GM19395 (cell line): Measurements from ENCODE around the gene IGFBP7.

ENCODE experiments used
- ATAC-seq: cut with Tn5 transposase; IDR thresholded peaks from one replicate; pipeline ENCODE4 v1.9.1; 2021; ENCODE audit warnings: mild to moderate bottlenecking, moderate library complexity; ENCODE audit not compliant: unreplicated experiment

IGFBP7 gene

DNA sequence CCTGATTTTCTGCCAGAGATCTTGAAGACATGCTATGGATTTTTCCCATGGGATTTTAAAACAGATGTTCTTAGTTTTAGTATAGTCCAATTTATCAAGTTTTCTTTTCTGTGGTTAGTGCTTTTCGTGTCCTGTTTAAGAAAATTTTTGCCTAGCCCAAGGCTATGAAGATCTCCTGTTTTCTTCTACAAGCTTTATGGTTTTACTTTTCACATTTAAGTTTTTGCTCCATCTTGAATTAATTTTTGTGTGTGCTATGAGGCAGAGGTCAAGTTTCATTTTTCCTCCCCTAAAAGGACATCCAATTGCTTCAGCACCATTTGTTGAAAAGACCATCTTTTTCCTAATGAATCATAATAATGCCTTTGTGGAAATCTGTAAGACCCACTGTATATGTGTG is 65.9 kb downstream of the IGFBP7 start:
- no peak for ATAC-seq

DNA sequence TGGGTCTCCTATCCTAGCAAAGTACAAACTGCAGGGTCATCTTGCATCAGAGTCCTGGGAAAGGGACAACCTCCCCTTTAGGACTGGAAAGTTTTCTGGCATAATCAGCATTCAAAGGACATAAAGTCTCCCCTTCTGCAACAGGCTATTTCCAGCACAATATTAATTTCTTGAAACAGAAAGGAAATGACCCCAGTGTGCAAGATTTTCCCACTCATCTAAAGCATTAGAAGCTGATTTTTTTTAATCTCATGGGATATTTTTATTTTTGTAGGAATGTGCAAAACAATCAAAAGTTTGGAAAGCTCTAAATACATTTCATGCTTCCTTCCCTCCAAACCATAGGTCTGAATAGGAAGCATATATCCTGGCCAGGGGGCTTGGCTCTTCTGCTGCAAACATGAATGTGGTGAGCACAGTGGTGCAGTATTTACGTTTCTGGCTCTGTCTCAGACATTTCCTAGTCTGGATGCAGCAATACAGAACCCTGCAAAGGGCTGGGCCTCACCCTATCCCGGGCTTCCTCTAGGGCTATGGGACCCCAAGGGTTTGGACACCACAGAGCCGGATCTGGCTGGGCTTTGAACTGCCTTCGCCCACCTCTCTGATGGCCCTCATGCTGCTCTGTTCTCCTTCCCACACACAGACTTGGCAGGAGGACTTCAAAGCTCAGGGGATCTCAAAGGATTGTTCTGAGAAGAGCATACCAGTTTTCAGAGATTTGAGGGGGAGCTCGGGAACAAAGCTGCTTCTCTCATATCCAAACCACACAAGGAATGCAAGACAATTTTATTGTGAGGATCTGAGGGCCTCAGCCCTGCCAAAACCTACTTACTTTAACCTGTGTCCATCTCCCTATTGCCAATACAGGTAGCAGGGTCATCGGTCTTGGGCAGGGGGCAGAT is 66.6 kb downstream of the IGFBP7 start:
- no peak for ATAC-seq

- ATAC-seq = no peak
Measured at GRCh38 chr4:57042711-57043169, 67.4 kb downstream of the IGFBP7 start.

GRCh38 chr4:57041020-57041419 is 69.2 kb downstream of the IGFBP7 start:
- ATAC-seq = no peak

- ATAC-seq = no peak
Measured at GRCh38 chr4:57040510-57040909, 69.7 kb downstream of the IGFBP7 start.

GRCh38 chr4:57039345-57039744 is 70.8 kb downstream of the IGFBP7 start:
- no peak for ATAC-seq

GRCh38 chr4:57037982-57038604 is 72.1 kb downstream of the IGFBP7 start:
- ATAC-seq = peak; percentile 56

GRCh38 chr4:57034520-57034919 is 75.7 kb downstream of the IGFBP7 start:
- ATAC-seq = no peak

DNA sequence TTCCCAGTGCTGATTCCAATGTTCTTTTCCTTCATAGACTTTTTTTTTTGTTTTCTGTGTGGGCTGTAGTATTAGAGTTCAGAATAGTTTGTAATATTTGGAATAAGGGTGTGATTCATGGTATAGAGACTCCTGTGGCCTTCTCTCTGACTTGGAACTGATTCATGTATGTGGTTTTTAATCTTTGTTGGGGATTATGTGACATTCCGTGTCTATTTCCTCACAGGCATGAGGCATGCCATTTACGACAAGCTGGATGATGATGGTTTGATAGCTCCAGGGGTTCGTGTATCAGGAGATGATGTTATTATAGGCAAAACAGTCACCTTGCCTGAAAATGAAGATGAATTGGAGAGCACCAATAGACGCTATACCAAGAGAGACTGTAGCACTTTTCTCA is 87.1 kb downstream of the IGFBP7 start:
- ATAC-seq = no peak

- no peak for ATAC-seq
Measured at GRCh38 chr4:57020467-57021101, 89.6 kb downstream of the IGFBP7 start.

GRCh38 chr4:57018980-57019379 is 91.2 kb downstream of the IGFBP7 start:
- no peak for ATAC-seq

DNA sequence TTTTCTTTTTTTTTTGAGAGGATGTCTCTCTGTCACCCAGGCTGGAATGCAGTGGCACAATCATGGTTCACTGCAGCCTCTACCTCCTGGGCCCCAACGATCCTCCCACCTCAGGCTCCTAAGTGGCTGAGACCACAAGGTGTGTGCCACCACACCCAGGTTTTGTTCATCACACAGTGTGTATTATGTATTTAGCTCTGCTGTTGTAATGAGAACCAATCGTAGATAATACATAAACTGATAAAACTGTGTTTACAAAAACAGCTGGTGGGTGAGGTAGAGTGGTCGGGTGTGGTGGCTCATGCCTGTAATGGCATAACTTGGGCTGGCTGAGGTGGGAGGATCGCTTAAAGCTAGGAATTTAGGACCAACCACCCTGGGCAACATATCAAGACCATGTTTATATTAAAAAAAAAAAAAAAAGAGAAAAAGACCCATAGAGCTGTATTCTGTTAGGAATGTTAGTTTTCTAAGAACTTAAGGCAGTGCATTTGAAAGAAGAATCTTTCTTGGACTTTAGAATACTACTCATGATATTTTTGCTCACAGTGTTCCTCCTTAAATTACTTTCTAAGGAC is 96.6 kb downstream of the IGFBP7 start:
- ATAC-seq = no peak

DNA sequence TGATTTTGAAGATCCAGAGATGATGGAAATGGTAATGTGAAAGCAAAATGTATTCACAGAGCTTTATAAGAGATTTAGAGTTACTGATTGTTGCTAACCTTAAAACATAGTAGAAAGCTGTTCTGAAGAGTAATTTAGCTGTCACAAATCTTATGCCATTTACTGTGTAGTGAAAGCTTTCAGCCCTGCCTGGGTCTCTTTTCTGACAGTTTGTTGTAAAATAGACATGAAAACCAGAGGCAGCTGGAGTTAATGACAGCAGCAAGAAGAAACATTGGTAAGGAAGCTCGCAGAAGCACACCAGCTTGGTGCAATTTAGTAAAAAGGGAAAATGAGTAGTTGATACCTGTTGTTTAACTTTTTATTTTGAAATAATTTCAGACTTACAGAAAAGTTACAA is 110.4 kb downstream of the IGFBP7 start:
- no peak for ATAC-seq

DNA sequence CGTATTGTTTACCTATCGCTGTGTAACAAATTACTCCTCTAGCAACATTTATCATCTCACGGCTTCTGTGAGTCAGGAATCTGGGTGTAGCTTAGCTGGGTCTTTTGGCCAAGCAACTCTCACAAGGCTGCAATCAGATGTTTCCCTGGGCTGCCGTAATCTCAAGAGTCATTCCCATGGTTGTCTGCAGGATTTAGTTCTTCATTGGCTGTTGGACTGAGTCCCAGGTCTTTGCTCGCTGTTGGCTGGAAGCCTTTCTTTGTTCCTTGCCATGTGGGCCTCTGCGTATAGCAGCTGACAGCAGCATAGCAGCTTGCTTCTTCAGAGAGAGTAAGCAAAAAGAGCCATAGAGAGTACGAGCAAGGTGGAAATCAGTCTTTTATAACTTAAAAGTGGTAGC is 114.7 kb downstream of the IGFBP7 start:
- no peak for ATAC-seq

- no peak for ATAC-seq
Measured at GRCh38 chr4:56990109-56990905, 119.9 kb downstream of the IGFBP7 start.

DNA sequence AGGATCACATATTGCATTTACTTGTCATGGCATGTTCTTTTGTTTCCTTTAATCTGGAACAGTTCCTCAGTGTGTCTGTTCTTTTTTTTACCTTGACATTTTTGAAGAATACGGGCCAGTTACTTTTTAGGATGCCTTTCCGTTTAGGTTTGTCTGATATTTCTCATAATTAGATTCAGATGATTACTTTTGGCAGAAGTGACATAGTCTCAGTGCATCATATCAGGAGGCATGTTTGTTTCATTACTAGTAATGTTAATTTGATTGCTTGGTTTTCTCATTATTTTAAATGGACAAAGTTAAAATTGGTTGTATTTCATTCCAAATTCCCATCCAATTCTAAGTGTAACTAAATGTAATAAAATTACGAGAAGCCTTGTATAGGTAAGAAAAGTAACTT is 123.2 kb downstream of the IGFBP7 start:
- no peak for ATAC-seq

- ATAC-seq = no peak
Measured at GRCh38 chr4:56986192-56986591, 124.0 kb downstream of the IGFBP7 start.

GRCh38 chr4:56981795-56982201 is 128.4 kb downstream of the IGFBP7 start:
- no peak for ATAC-seq
